Right lung (tissue), 5 donors: ENCODE data around the gene NGRN. TPM values are rescaled to one million over a fixed set of nuclear protein-coding genes. Genes with fewer than 3 reads are reported as not detected.
"Not testable (repeated sequence)": the region's sequence is repeated elsewhere in the genome, so short reads cannot be mapped to it uniquely, and the experiment has no call there.

ENCODE experiments used
- DNase-seq, 2 donors: peaks; one replicate each; pipeline ENCODE4 v3.0.0-alpha.2; 2013
- polyA plus RNA-seq, 5 donors: library from polyadenylated mRNA; unstranded; fragments of 120-200 nt; gene quantifications; one replicate each; pipeline versions ENCODE4 v1.2.1 to v1.2.3, GENCODE V29; 2013; ENCODE audit warnings: inconsistent platforms in 1 of 5, low replicate concordance in 1 of 5; ENCODE audit not compliant: insufficient read length in 5 of 5, insufficient read depth in 1 of 5

Gene NGRN
- polyA plus RNA-seq, 5 donors, result 105 to 122 (median 108) TPM

DNA sequence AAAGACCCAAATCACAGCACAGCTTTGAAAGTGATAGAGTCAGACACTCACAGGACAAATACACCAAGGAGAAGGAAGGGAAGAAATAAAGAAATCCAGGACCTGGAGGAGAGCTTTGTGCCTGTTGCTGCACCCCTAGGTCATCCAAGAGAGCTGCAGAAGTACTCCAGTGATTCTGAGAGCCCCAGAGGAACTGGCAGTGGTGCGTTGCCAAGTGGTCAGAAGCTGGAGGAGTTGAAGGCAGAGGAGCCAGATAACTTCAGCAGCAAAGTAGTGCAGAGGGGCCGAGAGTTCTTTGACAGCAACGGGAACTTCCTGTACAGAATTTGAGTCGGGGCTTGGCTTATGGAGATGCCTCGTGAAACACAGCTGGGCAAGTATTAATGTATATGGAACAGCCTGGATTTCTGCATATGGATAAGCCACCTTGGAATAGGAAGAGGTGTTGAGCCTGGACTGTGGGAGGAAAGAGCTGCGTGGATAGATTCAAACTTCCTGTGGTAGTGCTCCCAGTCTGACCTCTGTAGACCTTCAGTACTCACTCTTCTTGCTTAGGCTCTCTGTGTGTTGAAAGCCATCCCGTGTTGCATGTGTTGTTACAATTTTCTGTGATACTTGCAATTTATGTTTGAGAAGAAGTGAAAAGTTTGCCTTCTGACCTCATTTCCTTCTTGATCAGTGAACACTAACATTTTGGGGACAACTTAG, 6.1 kb downstream of the NGRN start:
- no peak for DNase-seq

DNA sequence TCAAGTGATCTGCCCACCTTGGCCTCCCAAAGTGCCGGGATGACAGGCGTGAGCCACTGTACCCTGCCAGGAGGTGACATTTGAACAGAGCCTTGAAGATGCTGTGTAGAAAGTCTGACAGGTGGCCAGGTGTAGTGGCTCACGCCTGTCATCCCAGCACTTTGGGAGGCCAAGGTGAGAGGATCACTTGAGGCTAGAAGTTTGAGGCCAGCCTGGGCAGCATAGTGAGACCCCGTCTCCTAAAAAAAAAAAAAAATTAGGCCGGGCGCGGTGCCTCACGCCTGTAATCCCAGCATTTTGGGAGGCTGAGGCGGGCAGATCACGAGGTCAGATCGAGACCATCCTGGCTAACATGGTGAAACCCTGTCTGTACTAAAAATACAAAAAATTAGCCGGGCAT, 13.0 kb downstream of the NGRN start:
- not testable (repeated sequence) for DNase-seq

DNA sequence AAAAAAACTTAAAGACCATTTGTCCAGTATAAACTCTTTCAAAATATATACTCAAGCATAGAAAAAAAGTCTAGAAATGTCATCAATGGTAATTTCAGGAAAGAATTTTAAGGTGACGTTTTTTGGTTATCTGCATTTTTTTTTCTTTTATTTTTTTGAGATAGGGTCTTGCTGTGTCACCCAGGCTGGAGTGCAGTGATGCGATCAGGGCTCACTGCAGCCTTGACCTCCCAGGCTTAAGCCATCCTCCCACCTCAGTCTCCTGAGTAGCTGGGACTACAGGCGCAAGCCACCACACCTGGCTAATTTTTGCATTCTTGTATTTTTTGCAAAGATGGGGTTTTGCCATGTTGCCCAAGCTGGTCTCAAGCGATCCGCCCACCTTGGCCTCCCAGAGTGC, 15.3 kb downstream of the NGRN start:
- not testable (repeated sequence) for DNase-seq

DNA sequence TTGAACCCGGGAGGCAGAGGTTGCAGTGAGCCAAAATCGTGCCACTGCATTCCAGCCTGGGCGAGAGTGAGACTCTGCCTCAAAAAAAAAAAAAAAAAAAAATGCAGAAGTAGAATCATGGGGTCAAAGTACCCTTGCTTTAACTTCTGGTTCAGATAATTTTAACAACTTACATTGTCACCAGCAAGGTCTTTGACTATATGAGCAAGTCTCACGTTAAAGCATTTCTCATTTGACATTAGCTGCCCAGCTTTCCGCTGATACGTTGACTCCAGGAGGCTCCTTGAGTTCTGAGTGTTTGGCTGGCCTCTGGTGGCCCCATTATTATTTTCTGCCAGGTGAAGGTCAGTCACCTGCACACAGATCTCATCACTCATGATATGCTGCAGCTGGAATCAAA, 16.2 kb downstream of the NGRN start:
- DNase-seq, result not testable (repeated sequence)

DNA sequence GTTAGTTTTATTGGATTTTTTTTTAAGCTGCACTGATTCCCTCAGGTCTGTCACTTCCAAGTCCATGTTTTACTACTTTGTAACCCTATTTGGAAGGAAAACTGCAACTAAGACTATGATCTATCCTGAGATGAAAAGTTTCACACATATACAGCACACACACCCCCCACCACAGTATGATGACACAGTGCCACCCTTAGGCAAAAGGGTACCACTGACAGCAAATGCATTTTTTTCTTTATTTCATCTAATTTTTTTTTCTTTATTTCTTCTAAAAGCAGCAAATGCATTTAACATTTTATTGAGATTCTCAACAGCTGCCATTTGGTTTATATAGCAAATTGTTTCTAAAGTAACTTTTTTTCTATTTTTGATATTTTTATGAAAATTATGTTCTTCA, 21.2 kb downstream of the NGRN start:
- no peak for DNase-seq

DNA sequence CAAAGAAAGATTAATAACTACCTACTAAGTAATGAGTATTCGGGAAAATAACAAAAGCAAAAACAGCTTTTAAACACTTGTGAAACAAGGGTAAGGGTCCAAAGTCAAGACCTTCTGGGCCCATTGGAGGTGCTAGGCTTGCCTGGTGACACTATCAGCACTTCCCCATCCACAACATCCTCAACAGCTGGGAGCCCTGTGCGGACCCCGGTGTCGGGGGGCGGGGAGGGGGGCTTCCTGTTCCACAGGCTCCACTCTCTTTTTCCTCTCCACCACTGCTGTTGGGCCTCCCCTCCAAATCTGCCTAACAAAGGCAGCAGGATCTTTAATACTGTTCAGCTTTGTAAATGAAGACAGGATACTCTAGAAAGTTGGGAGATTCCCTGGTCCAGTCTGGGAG, 21.6 kb downstream of the NGRN start:
- DNase-seq, result no peak

DNA sequence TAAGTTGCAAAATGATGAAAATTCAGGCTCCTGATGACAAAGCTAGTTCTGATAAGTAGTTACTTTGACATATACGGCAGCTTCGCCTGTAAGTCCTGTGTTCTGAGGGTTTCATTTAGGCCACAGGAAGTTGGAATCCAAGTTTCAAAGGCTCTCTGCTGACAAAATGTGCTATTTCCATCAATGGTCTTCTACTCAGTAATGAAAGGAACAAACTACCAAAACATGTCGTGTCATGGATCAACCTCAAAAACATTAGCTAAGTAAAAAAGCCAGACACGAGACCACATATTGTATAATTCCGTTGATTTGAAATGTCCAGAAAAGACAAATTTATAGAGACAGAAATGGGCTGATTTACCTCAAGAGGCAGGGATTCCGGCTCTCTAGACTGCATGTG, 22.5 kb downstream of the NGRN start:
- no peak for DNase-seq

DNA sequence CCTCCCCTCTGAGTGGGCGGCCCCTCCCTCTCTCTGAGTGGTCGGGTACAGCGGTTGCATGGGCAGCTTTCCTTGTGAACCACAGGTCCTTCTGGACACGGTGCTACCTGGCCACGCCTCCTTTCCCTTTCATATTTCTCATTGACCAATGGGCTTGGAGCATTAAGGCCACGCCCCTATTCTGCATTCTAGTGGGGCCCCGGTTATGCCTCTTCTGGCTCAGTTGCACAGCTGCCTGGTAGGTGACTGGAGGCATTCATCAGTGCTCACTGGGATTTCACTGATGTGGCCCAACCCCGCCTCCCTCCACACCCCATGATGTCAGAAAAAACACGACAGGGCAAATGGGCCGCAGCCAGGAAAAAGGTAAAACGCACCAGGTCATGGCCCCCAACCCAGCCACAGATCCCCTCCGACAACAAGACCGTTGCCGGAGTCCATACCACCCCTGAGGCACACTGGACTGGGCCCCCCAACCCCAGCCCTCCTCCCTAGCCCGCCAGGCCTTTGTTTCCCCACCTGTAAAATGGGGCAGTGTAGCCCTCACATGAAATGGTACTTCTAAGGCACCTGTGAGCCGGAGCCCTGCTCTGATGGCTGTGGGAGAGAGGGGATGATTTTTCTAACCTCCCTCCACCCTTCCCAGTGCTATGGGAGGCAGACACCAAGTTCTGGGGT, 26.3 kb downstream of the NGRN start:
- DNase-seq, result no peak

DNA sequence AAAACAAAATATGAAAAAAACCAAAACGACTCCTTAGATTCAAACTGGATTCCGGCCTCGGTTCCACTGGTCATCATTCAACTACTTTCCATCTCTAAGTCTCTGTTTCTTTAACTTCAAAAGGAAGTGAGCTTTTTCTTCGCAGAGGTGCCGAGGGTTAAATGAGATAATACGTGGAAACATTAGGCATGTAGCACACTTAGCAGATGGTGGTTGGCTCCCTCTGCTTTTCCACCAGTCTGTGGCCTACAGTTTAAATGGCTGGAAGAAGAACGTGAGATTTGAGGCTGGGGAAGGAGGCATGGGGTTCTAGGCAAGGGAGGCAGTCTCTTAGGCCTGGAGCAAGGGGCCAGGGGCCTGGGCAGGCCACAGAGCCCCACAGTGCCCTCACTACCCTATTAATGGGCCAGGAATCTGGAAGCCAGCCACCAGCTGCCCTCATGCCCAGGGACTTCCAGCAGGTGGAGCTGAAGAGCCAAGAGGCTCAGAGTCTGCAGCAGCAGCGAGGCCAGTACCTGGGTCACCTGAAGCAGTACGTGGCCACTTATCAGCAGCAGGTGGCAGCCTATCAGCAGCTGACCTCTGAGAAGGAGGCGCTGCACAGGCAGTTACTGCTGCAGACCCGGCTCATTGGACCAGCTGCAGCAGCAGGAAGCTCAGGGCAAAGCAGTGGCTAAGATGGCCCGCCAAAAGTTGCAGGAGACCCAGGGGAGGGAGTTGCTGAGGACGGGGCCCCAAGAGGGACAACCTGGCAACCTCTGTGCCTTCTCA, 27.8 kb downstream of the NGRN start:
- DNase-seq, result peak; percentile 50 to 55

DNA sequence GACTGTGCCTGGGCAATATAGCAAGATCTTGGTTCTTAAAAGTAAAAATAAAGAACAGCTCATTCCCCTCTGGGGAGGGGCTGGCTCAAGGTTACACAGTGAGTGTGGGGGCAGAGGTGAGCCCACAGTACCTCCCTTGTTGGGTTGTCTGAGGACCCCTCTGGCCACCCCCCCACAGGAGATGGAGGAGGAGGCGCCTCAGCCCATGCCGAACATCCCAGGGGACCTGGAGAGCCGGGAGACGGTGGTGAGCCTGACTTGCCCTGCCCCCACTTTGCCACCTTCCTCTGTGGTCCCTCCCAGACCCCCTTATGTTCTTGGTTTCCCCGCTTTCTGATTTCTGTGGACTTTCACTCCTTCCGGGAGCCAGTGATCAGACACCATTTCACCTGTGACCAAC, 28.7 kb downstream of the NGRN start:
- no peak for DNase-seq

DNA sequence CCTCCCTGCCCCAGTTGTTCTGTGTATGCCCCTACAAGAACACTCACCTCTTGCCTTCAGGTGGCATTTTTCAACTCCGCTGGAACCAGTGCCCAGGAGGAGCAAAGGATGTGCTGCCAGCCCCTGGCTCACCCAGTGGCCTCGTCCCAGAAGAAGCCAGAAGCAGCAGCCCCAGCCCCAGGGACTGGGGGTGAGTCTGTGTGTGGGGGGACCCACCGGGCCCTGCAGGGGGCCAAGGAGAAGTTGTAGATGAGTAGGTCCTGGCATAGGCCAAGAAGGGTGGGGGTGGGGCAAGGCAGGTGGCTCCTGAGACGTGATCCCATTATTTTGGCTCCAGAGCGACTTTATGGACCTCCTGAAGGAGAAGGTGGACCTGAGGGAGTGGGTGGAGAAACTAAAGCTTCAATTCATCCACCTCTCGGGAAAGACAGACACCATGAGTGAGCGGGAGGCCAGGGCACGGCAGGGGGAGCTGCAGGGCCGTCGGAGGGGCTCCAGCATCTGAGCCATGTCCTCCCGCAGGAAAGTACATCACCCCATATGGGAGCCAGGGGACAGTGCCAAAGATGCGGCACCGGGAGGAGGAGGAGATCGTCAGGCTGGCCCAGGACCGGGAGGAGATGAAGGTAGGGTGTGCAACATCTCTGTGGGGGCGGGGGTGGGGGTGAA, 29.3 kb downstream of the NGRN start:
- DNase-seq, result no peak

DNA sequence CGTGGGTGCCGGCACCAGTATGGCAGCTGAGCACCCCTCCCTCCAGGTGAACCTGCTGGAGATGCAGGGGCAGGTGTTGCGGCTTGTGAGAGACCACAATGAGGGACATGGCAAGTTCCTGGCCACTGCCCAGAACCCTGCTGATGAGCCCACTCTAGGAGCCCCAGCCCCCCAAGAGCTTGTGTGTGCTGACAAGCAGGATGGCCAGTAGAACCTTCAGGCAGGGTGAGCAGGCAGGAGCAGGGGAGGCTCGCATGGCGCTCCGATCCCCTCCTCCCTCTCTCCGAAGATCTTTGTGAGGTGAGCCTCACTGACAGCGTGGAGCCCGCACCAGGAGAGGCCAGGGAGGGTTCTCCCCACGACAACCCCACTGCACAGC, 29.8 kb downstream of the NGRN start:
- DNase-seq, result no peak

DNA sequence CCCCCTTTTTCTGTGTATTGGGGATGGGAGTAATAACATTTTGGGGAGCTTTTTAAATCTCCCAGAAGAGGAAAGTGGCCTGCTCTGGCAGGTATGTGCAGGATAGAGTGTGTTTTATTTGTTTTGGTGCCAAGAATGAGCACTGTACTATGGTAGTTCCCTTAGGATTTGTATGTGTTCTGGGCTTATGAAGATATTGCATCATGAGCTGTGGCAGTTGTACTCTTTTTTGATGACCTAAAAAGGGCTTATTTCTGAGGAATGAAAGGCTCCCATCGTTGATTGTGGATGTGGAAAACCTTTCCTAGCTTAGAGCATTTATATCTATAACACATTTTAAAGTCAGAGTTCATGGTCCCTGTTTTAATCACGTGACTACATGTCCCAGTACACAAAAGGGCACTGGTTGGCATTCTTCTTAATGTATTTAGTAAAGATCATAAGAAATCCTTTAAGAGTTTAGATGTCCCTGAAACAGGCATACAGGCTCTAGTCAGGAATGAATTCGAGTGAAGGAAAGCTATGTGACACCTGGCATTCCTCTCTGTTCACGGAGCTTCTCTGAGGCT, 30.9 kb downstream of the NGRN start:
- DNase-seq, result not testable (repeated sequence)

DNA sequence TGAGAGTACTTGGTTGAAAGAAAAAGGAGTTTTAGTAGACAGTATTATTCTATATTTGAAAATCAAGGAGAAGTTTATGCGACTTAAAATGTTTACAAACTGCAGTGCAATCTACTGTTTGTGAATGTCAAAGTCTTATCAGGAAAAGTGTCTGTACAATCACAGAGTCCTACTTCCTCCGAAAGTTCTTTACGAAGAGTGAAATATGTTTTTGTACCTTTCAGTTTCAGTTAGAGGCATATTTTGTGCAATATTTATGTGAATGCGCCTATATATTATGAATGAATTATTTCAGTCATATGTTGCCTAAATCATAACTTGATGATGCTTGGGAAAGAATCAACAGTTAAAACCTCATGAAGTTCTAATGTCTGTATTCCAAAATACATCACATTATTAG, 31.5 kb downstream of the NGRN start:
- no peak for DNase-seq

DNA sequence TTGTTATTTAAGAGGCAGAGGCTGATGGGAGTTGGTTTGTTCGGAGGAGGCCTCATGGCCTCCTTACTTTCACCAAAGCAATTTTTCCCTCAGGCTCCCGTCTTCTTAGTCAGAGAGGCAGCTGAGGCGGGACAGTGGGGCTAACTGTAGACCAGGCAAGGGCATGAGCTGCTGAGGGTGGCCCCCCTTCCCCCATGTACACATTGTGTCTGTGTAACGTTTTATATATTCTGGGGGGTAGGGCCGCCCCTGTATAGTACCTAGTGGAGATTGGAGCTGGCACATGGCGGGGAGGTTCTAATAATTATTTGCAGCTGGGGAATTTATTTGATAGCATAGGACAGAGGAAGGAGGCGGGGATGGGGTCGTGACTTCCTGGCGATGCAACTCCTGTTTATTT, 35.1 kb downstream of the NGRN start:
- DNase-seq, result no peak

DNA sequence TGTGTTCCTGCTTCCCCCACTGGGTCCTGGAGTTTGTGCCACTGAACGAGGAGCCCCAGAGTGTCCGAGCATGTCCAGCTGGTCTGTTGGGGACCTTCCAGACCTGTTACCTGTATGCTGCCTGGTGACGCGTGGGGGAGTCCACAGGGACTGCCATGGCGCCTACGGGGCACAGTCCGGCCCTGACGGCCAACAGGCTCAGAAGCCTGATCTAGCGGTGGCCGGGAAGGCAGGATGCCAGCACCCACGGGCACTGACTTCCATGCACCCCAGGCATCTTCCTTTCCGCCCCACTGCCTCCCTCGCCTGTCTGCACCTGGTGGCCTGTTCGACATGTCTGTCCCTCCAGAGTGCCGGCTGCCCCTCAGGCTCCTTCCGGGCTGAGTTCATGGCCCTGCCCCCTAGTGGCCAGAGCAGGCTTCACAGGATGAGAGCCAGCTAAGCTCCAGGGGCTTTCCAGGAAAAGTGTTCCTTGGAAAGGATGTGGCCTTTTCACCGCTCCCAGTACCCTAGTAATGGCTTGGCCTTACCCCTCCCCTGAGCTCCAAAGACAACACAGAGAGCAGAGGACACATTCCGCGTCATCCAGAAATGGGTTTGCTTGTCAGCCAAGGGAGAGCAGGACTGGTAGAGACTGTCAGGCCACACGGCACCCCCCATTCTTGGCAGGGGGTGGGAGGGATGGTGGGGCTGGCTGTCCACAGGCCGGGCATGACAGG, 35.7 kb downstream of the NGRN start:
- no peak for DNase-seq

DNA sequence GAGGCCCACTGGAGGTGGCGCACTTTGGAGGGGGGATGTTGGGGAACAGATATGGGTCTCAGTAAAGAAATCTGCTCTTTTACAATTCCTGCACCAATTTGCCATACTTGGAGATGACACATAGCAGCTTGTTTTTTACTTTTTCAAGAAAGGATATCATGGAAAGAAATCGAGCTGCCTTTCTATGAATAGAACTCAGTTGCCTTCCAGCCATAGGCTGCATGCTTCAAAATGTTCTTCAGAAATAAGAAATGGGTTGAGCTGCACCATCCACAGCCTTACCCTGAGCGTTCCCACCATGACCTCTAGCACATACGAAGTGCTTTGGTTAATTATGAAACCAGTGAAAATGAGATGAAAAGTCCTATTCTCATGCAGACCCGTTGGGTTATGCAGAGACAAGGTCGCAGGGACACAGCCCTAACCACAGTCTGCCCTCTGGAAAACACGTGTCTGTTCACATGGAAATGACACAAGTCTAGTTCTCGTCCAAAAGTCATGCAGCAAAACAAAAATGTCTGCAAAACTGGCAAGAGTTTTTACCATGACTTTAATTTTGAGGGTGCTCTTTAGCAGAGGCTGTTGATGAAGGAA, 36.3 kb downstream of the NGRN start:
- no peak for DNase-seq

DNA sequence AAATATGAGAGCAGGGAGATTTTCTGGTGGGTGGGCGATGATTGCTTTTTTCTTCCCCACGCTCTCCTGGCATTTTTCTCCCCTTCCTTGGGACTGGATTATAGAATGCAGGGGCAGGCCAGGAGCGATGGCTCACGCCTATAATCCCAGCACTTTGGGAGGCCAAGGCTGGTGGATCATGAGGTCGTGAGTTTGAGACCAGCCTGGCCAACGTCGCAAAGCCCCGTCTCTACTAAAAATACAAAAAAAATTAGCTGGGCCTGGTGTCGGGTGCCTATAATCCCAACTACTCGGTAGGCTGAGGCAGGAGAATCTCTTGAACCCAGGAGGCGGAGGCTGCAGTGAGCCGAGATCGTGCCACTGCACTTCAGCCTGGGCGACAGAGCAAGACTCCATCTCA, 39.9 kb downstream of the NGRN start:
- DNase-seq, result not testable (repeated sequence)

DNA sequence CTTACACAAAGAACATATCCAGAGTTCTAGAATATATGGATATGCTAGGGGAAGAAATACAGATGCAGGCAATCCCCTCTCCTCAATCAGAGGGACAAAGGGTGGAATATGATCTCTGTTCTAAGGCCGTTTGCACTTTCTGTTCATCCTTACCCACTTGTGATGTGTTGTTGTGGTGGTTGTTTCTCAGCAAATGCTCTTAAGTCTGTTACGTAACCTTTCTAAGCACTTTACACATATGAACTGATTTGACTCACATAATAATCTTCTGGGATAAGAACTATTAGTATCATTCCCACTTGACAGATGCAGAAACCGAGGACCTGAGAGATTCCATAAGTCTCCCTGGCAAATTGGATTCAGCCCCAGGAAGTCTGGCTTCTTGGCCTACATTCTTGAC, 40.5 kb downstream of the NGRN start:
- DNase-seq, result no peak

DNA sequence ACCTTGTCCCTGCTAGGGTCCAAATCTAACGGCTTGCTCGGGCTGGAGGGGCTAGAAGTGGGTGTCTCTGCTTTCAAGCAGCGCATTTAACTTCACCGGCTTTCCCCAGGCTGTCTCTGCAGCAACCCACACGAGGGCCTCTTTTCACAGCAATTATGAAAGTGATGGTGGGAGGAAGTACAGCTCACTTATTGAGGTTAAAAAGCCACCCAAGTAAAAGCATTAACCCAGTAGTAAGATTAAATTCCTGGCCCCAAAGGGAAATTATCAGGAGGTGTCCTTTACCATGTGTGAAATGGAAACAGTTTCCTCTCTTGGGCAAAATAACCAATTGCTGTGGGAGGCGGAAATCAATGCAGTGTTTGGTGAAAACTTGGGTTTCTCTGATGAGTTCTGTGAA, 41.1 kb downstream of the NGRN start:
- no peak for DNase-seq

DNA sequence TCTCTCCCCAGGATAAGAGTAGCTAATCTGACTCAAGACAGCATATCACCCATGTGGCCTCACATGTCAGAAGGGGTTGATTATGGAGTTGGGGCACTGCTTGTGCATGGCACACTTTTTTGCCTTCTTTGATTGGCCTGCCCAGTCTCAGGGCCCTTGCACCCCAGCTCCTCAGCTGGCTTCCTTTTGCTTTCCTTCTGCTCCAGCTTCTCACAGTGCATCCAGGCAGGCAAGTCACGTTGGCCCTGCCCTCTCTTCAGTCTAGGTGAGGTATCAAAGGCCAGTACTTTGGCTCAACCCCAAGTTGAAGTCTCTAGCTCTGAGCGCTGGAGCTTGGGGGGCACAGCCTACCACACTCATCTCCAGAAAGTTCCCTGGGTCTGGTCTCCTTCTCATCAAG, 42.2 kb downstream of the NGRN start:
- DNase-seq, result no peak
